Activated CD8-positive, alpha-beta memory T cell treated with anti-CD3 and anti-CD28 coated beads for 4 hours (primary cell): ENCODE results near the gene ARID3C.

Experiments used
- DNase-seq, 2 donors: peaks; one replicate each; pipeline ENCODE4 v3.0.0-alpha.2; 2020; ENCODE audit warnings: low read depth in 2 of 2

ARID3C gene

GRCh38 chr9:34627716-34628655 lies 880 bp downstream of the ARID3C start:
- no peak for DNase-seq

GRCh38 chr9:34625186-34625486 lies 3.7 kb downstream of the ARID3C start:
- no peak for DNase-seq

DNA sequence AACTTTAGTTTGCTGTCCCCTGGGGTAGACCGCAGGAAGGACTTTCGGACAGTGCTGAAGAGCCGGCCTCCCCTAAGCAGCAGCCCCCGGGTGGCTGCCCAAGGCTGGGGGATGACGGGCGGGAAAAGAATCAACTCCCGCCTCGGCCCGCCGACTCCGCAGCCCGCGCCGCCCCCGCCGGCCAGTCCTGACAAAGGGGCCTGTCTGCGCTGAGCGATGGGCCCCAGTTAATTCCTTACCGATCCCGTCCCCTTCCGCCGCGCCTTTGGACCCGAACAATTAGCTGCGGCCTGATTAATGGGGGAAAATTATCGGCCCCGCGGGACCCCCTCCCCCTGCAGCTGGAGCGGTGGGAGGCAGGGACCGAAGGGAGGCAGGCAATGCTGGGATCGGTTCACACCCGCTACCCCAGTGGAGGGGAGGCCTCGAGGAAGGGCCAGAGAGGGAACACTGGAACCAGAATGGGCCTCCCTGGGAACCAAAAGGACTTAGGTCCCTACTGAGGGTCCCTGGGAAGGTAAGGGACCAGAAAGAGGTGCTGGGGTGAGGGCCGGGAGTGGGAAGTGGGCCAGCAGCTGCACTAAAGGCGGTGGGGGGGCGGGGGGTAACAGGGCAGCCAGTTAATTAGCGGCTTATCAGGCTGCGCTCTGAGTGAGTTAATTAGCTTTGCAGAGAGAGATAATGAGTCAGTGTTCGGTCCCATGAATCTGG lies 4.2 kb downstream of the ARID3C start:
- no peak for DNase-seq

- no peak for DNase-seq
These were observed 5.3 kb downstream of the ARID3C start for GRCh38 chr9:34623374-34624235.

GRCh38 chr9:34620061-34620994 lies 8.5 kb downstream of the ARID3C start, which contains the start of gene DCTN3:
DCTN3 (minus strand) TSS chr9:34620495; CDS start chr9:34620464, 31 bp downstream.
- DNase-seq = peak; percentile 74 to 87

DNA sequence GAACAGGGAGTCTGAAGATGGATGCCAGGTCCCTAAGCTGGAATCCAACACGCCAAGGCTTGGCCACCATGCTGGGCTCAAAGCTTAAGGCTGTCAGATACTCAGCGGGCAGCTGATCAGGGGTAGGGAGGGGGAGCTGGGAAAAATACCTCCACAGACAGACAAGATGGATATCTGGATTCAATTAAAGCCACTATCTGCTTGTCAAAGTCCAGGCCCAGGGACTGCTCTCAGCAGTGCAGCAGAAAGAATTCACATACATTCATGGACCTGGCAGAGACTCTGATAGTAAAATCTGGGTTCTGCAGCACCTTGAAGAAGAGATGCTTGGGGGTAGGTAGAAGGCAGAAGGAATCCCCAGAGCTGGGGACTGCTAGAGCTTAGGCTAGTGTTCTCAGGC lies 13.7 kb downstream of the ARID3C start:
- DNase-seq = no peak

GRCh38 chr9:34612788-34613390 lies 16.0 kb downstream of the ARID3C start:
- peak in 1 of 2 donors; percentile 32 for DNase-seq

DNA sequence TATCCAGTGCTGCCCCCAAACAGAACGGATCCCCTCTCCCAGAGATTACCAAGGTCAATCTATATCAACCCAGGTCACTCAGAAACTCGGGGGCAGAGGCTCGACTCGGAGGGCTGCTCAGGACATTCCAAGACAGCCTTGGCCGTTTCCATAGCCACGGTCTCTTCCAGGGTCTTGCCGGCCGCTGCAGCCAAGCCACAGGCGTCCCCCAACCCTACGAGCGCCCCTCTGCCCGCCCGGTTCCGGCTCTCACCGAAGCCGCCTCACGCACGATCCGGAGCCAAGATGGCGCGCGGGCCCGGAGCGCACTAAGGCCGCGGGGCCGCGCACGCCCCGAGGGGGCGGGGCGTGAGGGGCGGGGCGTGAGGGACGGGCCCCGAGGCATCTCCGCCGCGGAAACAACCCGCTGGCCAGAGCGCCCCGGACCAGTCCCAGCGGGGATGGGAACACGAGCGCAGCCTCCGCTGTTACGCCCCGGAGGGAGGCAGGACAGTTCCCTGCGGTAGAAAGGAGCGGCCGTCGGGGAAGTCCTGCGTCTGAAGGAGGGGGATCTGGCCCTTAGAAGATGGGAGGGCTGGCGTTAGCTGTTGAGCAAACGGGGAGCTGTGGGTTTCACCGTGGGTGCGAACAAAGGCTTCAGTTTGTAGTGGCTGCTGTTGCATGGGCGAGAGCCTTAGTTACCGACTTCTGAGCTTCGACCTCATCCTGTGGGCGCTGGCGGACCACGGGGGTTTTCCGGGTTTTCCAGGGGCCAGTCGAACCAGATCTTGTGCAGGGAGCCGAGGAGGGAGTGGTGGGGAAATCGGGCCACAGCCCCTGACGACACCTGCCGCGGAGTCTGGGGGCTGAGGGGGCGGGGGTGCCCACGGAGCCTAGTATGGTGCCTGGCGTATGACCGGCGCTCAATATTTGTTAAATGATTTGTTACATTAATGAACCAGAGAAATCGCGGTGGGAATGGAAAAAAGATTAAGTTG lies 16.8 kb downstream of the ARID3C start, which contains the start of gene RPP25L:
RPP25L (minus strand) TSS at position 287 of the 977 bp plus-strand sequence. CDS start 801 bp downstream, outside the sequence.
- peak; percentile 62 to 64 for DNase-seq

GRCh38 chr9:34611251-34611810 lies 17.5 kb downstream of the ARID3C start:
- DNase-seq = no peak

GRCh38 chr9:34610434-34611206 lies 18.2 kb downstream of the ARID3C start:
- DNase-seq = no peak

DNA sequence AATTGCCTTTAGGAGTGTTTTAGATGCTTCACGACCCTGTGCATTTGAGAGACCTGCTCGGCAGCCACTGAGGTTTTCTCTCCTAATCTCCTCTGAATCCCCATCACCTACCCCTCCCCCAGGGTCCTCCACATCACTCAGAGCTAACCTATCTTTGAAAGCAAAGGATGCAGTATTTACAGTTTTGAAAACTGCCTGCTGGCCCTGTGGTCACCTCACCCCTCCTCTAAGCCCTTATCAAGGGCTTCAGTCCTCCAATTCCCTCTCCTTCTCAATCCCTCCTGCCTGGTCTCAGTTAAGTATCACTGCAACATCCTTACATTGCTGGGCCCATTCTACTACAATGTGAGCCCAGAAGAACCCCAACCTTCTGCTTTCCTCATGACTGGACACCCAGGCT lies 21.5 kb downstream of the ARID3C start:
- no peak for DNase-seq

DNA sequence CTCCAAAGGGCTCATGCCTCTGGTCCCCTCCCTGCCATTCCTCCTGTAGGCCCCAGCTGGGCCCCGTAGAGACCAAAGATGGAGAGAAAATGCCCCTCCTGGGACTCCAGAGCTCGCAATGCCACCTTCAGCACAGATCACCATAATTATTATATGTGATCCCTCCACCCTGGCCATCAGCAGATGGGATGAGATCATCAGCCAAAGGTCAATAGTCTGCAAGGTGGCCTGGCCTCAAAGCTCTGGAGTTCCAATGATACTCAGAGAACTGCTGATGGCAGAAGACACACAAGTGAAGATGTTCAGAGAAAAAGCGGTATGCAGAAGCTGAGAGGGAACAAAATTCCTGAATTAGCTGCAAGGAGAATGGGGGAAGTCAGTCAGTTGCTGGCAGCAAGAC lies 22.0 kb downstream of the ARID3C start:
- no peak for DNase-seq

DNA sequence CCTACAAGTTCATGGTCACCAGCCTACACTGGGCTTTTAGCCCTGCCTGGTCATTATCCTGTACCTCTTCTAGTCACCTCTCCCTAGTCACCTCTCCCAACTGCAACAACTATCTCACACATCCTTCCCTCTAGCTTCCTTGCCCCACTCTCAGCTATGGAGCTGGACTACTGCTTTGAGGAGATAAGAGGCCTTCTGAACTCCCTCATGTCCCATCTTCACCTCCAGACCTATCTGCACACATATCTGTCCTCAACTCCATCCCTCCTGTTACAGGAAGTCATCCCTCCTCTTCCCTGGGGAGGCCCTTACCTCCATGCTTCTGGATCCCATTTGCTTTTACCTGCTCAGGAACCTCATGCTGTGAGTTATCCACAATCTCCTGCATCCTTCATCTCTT lies 22.7 kb downstream of the ARID3C start:
- DNase-seq = no peak

GRCh38 chr9:34603610-34604231 lies 25.1 kb downstream of the ARID3C start:
- peak; percentile 59 to 66 for DNase-seq

DNA sequence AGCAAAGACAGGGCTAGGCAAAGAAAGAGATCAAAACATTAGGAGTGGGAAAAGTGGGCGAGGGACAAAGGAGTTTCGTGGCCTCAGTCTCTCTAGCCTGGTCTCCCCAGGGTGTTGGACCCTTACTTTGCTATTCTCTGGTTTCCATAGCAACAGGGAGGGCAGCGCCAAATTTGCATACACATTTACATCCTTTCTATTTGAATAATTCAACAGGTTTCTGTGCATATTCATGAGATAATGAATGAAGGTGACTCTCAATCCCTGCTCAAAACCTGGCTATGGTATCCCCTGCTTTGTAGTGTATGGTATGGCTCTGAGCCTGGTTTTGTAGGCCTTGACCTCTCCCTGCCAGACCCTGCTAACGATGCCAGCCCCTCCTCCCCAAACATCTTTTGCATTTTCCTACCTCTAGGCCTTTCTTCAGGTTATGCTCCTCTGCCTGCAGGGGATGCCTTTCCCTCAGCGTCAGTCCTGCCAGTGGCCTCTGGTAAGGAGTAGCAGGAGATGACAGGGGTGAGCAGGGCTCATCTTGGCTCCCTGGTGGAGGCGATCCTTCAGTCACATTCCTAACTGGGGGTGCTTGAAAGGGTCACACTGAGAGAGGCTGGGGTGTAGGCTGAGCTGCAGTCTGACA lies 26.8 kb downstream of the ARID3C start:
- no peak for DNase-seq

DNA sequence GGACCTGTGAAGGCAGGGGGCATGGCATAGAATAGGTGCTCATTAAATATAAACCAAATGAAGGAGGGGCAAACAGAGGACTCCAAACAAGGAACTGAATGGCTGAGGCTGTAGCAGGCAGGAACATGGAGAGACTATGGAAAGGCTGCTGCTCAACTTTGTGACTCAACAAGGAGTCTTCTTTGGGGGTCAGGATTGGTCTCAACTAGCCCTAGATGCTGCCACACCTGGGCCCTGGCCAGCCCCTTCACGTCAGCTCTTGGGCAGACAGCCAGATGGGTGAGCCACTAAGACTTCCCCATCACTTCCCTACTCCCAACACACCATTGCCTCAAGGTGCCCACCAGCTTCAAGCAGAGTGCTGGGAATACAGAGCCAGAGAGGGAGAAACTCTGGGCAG lies 28.0 kb downstream of the ARID3C start:
- DNase-seq = no peak

- no peak for DNase-seq
These were observed 29.3 kb downstream of the ARID3C start for GRCh38 chr9:34599546-34599945.
